Endothelial cell (in vitro differentiated cells): ENCODE measurements around the gene AQP10. TPM values are rescaled to one million over a fixed set of nuclear protein-coding genes. Genes with fewer than 3 reads are reported as not detected.

ENCODE experiments used
- DNase-seq: peaks from one replicate; pipeline ENCODE4 v3.0.0; 2021; ENCODE audit warnings: low spot score
- H3K27ac Mint-ChIP-seq: one replicate; pipeline ENCODE4 v1.8.0; 2021; ENCODE audit warnings: mixed read lengths, inconsistent platforms; ENCODE audit not compliant: unreplicated experiment
- H3K27me3 Mint-ChIP-seq: one replicate; pipeline ENCODE4 v1.8.0; 2021; ENCODE audit warnings: mild to moderate bottlenecking, moderate library complexity, mixed read lengths, inconsistent platforms; ENCODE audit not compliant: unreplicated experiment
- H3K36me3 Mint-ChIP-seq: one replicate; pipeline ENCODE4 v1.8.0; 2021; ENCODE audit warnings: mild to moderate bottlenecking, low read depth, mixed read lengths, inconsistent platforms; ENCODE audit not compliant: unreplicated experiment
- H3K4me1 Mint-ChIP-seq: one replicate; pipeline ENCODE4 v1.8.0; 2021; ENCODE audit warnings: mild to moderate bottlenecking, mixed read lengths, inconsistent platforms; ENCODE audit not compliant: unreplicated experiment
- H3K4me3 Mint-ChIP-seq: one replicate; pipeline ENCODE4 v1.8.0; 2021; ENCODE audit warnings: mild to moderate bottlenecking, mixed read lengths, inconsistent platforms; ENCODE audit not compliant: unreplicated experiment
- H3K9me3 Mint-ChIP-seq: one replicate; pipeline ENCODE4 v1.8.0; 2021; ENCODE audit warnings: mixed read lengths, inconsistent platforms; ENCODE audit not compliant: unreplicated experiment
- total RNA-seq: library from RNA; stranded (reverse); fragmentation: NEBNext Ultra II Directional; extraction: Animal tissue kit (Norgen Biotek cat#: 25700); gene quantifications from one replicate; pipeline ENCODE4 v1.2.1, GENCODE V29; 2021; ENCODE audit not compliant: unreplicated experiment
- TF ChIP-seq, protein P1 (sequence below): fragments of 200-600 bp; sonication (generic); IDR thresholded peaks from one replicate; pipeline ENCODE4 v1.5.0; 2021; ENCODE audit warnings: antibody characterized with exemption; ENCODE audit not compliant: unreplicated experiment

AQP10 gene
- total RNA-seq, 1 donor from 2014 or later = not detected

DNA sequence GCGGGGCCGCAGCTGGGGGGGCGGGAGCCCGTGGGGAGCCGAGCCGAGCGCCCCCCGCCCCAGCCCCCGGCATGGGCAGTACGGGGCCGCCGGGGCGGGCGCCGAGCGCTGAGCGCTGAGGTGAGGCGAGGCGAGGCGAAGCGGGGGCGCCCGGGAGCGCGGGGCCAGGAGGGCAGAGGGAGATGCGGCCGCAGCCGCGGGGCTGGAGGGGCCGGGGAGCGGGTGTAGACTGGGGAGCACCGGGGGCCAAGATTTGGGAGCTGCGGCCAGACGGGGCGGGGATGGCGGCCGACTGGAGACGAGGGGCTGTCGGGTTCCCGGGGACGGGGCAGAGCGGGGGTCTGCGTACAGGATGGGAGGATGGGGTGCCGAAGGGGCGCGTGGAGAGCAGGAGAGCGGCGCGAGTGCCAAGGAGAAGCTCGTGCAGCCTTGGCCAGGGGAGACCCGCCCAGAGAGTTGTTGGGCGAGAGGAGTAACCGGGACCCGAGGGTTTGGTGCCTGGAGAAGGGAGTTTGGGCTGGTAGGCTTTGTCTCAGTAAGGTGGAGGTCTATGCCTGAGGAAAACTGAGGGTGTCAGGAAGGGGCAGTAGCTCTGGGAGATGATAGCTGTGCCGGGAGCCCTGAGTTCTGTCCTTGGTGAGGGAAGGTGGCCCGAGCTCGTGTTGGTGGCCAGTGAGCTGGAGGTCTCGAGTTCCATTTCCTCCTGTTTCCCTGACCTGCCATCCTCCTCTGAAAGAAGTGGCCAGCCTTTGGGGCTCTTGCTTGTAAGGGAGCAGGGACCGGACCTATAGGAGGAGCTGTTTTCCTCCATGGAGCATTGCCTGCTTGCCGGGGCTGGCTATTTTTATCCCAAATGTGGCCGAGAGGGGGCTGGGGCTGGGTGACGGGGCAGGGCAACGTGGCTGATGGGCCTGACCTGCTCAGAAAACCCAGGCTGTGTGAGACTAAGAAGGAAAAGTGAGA is 5.0 kb downstream of the AQP10 start:
- peaks cover 11% of the 10 kb centered on the region for H3K27me3 Mint-ChIP-seq
- TF ChIP-seq, protein P1, sequence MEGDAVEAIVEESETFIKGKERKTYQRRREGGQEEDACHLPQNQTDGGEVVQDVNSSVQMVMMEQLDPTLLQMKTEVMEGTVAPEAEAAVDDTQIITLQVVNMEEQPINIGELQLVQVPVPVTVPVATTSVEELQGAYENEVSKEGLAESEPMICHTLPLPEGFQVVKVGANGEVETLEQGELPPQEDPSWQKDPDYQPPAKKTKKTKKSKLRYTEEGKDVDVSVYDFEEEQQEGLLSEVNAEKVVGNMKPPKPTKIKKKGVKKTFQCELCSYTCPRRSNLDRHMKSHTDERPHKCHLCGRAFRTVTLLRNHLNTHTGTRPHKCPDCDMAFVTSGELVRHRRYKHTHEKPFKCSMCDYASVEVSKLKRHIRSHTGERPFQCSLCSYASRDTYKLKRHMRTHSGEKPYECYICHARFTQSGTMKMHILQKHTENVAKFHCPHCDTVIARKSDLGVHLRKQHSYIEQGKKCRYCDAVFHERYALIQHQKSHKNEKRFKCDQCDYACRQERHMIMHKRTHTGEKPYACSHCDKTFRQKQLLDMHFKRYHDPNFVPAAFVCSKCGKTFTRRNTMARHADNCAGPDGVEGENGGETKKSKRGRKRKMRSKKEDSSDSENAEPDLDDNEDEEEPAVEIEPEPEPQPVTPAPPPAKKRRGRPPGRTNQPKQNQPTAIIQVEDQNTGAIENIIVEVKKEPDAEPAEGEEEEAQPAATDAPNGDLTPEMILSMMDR = peak; percentile 53
- peak overlapping the region; percentile 96 for H3K4me3 Mint-ChIP-seq
- H3K27ac Mint-ChIP-seq = peak overlapping the region; percentile 84
- H3K9me3 Mint-ChIP-seq = no peaks in the 10 kb centered on the region
- peaks cover 8% of the 10 kb centered on the region for H3K36me3 Mint-ChIP-seq
- peak; percentile 90 for DNase-seq
- H3K4me1 Mint-ChIP-seq = peaks cover 47% of the 10 kb centered on the region

DNA sequence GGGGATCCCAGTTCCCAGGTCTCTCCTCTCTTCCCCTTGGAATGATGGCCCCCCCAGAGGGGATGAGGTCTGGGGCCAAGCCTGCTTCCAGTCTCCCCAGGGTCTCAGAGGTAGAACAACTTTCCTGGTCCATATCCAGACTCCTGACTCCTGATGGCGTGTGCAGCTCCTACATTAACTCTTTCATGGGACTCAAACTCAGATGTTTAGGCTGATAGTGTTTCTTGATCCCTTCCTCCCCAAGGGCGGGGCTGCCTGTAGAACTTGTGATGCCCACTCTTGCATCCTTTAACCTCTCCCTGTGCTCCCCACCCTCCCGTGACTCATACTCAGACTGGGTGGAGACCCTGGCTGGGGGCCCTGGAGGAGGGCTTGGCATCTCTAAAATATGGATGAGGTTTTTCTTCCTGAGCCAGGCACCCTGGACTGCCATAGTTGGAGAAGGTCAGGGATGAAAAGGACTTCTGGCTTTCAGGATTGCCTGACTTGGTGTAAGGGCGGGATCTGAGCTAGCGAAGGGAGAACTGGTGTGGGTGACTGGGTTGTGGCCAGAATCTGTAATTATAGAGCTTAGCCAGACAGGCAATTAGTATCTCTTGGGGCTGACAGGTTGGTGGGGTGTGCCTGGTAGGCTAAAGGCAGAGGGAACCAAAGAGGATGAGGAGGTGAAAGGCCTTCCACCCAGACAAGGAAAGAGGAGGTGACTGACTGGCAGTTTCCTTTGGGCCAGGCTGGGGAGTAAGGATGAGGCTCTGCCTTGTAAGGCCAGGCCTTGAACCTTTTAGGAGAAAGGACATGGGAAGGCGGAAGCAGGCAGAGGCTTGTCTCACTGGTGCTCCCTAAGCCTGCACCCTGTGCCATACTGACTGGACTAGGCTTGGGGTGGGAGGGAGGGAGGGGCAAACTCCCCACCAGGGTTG is 5.9 kb downstream of the AQP10 start:
- H3K27ac Mint-ChIP-seq = peak overlapping the region; percentile 84

DNA sequence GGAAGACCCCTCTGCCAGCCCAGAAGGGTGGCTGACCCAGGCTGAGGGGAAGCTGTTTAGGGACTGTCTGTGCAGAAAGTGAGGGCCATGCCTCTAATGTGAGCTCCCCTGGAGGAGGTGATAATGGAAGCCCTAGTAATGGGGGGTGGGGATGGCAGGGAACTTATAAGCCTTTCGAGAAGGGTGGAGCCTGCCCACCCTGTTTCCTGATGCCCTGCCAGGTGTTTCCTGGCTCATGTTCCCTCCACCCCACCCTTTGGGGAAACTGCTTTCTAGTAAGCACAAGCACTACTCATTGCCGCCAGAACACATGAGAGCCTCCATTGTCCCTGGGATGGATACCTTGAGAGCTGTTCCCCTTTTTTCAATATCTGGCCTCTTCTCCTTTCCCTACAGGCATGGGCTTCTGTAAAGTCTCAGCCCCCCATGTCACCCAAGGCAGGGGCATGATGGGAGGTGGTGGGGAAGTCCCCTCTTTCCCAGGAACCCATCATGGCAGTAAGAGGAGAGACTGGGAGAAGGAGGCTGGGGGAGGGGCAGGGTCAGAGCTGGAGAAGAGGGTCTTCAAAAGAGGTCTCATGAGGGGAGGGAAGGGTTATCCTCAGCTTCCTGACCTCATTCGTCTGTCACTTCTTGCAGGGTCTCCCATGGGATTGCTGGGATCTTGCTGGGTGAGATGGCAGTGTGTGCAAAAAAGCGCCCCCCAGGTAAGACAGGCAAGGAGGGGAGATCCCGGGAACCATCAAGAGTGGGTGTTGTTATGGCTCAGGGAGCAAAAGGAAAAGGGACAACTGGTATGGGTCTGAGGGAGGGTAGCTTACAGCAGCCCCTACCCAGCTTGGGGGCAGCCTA is 6.8 kb downstream of the AQP10 start:
- peaks cover 10% of the 10 kb centered on the region for H3K27me3 Mint-ChIP-seq
- H3K36me3 Mint-ChIP-seq = peaks cover 19% of the 10 kb centered on the region
- no peaks in the 10 kb centered on the region for H3K9me3 Mint-ChIP-seq
- H3K4me3 Mint-ChIP-seq = peak overlapping the region; percentile 74
- peaks cover 43% of the 10 kb centered on the region for H3K4me1 Mint-ChIP-seq
- DNase-seq = peak; percentile 34
- H3K27ac Mint-ChIP-seq = peak overlapping the region; percentile 74
- TF ChIP-seq, protein P1 = no peak

More for the DNA sequence above, 5.9 kb downstream of the AQP10 start:
- no peak for DNase-seq
- Mint-ChIP-seq H3K4me3 (peak overlapping the region; percentile 96), H3K9me3 (no peaks in the 10 kb centered on the region), H3K4me1 (peaks cover 43% of the 10 kb centered on the region), H3K36me3 (peaks cover 10% of the 10 kb centered on the region), H3K27me3 (peaks cover 9% of the 10 kb centered on the region)
- TF ChIP-seq, protein P1 = no peak

DNA sequence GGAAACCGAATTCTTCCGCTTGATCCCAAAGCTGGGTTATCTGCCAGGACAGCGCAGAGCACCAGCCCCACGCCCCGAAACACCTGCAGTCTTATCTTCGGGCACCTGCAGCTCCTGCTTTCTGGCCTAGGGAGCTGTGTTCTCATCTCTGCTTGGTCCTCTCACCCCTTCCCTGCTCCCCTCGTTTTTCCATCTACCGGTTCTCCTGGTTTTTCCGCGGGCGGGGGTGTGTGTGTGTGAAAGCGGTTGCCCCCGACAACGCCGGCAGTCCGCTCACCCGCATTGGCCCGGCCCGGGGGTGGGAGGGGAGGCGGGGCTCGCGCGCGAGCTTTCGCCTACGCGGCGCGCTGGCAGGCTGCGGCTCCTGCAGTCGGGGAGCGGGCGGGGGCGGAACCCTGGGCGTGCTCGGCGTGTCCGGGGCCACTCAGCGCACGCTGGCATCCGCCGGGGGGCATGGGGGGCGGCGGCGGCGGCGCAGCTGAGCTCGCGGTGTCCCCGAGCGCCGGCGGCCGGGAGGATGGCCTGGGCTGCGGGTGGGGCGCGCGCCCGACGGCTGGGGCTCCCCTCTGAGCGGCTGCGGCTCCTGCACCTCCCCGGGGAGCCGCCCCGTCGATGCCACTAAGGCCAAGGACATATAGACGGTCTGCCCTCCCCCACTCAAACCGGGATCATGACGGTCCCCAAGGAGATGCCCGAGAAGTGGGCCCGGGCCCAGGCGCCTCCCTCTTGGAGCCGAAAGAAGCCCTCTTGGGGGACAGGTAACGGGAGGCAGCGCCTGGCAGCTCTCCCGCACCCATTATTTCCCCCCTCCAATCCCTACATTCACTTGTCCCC is 7.6 kb downstream of the AQP10 start:
- DNase-seq = peak; percentile 73
- Mint-ChIP-seq H3K4me1 (peaks cover 43% of the 10 kb centered on the region), H3K27ac (peak overlapping the region; percentile 74), H3K9me3 (no peaks in the 10 kb centered on the region), H3K27me3 (peaks cover 10% of the 10 kb centered on the region), H3K36me3 (peaks cover 20% of the 10 kb centered on the region), H3K4me3 (peak overlapping the region; percentile 83)
- TF ChIP-seq, protein P1 = no peak
